SK-MEL-5 (cell line): Measurements from ENCODE around the gene CAP2. TPM values are rescaled to one million over a fixed set of nuclear protein-coding genes. Genes with fewer than 3 reads are reported as not detected.

Experiments
- DNase-seq: peaks from one replicate; pipeline ENCODE4 v3.0.0-alpha.2; 2016; ENCODE audit warnings: low read depth, low spot score
- in situ Hi-C: cut with HindIII; loops from 2 replicates; pipeline ENCODE4 v1.10.0; 2016; ENCODE audit warnings: low sequenced_read_pairs, high pct_unique_total_duplicates, low pct_unique_long_range_greater_than_20kb
- total RNA-seq: library from RNA; depleted of rRNA; stranded (reverse); fragments of >200 nt; shearing (Covaris generic); gene quantifications from 2 replicates; pipeline ENCODE4 v1.2.3, GENCODE V29; 2014

CAP2 gene
- total RNA-seq, 1 experiment from 2014 or later = 21.3 TPM

DNA sequence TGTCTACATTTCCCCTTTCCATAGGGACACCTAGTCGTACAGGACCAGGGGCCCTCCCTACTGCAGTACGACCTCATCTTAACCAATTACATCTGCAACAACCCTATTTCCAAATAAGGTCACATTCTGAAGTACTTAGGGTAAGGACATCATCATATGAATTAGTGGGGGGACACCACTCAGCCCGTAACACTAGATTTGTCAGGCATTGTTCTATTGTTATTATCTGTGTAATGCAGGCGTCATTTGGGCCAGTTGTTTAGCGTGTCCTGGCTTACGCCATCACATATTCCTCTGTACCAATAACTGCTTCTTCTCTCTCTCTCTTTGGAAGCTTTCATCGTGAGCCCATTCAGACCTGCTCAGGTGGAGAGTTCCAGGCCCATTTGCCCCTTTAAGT, 89.3 kb downstream of the CAP2 start:
- no peak for DNase-seq

DNA sequence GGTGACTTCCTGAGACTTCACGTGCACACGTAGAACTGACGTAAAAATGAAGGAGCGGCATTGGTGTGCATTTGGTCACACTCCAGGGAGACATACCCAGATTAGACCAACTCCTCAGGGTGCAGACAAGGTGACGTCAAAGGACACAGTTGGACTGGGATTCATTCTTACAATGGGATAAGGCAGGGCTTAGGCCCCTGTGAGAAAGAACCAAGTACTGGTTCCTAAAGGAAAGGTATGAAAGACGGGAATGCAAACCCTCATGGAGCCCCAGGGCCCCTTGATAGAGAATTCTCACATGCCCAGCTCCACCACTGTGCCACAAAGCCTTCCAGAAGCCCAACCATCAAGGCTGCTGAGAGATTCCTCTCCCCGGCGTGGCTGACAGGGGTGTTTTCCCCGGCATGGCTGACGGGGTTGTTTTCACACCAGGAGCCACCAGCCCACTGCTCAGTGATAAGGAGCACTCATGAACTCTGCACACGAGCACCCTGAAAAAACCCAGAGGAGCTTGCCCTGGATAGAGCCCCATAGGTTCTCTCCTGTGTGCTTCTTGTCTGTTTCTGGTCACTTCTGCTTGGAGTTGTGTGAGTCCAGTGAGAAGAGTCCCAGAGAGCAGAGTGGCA, 90.1 kb downstream of the CAP2 start:
- in situ Hi-C loops = no loop called here
- peak; percentile 86 for DNase-seq

More for the DNA sequence above, 89.3 kb downstream of the CAP2 start:
- in situ Hi-C loops = no loop called here

DNA sequence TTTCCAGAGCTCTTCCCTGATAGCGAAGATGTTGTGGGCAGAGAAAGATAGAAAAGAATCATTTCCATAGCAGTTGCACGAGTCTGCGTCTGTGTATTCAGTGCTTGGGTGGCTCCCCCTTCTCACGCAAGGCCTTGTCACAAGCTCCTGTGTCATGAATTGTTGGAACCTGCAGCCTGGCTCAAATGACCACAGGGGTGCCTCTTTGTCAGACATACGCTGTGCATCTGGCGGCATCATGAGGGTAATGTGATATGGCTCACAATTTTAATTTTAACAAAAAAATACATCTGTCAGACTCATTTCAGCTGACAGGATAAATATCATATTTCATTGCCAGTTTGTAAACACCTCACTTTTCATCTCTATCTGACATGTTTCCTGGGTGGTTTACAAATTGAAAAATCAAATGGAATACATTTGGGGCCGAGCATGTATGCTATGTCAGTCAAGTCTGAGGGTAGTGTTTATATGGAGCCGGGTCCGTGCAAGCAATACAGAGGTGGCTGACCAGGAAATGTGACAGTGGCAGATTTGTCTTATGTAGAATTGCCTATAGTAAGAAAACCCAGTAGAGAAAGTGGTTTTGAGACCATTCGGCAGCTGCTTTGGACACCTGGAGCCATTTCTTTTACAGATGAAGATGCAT, 90.9 kb downstream of the CAP2 start:
- peak; percentile 95 for DNase-seq
- in situ Hi-C loops = no loop called here

DNA sequence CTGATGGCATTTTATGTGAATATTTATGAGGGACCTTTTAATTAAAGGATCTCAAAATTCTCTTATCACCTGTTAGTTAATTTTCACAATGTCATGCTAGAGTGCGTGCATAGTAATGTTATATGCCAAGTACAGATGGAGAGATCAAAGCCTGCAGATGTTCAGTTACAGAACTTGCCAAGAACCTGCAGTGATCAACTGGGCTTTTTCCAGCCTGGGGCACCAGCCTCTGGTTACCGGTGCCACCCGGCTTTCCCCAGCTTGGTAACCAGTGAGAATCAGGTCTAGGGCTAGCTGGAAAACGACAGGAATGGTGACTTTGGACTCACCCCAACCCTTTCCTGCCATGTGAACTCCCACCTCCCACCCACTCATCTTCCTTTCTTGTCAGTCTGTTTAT, 91.8 kb downstream of the CAP2 start:
- no peak for DNase-seq
- in situ Hi-C loops = no loop called here

DNA sequence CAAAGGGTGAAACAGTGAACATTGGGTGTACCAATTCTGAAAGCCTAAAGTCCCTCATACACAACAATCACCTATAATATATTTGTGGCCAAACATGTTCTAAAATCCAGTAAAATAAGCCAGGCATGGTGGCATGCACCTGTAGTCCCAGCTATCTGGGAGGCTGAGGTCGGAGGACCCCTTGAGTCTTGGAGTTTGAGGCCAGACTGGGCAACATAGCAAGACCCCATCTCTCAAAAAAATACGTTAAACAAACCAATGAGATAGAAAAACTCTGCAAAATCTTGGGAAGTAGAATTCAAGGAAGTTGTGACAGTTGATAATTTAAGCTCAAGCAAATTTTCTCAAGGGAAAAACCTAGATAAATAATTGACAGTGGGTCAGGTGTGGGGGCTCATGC, 92.6 kb downstream of the CAP2 start:
- DNase-seq = no peak
- in situ Hi-C loops = no loop called here

DNA sequence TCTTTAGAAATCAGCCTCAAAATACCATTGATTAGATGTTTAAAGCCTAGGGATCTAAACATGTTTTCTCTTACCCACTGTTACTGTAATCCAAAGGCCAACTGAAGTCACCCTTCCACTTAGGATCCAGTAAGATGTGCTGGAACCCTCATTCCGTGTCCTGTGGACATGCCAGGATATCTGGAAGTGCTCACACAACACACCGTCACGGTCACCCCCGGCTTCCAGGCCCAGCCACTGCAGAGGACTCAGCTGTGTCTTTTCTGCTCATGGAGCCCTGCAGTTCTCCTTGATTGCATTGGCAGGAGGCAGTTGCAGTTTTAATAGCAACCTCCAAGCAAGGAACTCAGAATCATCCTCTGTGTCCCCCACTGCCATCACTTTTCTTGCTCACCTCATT, 93.3 kb downstream of the CAP2 start:
- DNase-seq = no peak
- in situ Hi-C loops = no loop called here

DNA sequence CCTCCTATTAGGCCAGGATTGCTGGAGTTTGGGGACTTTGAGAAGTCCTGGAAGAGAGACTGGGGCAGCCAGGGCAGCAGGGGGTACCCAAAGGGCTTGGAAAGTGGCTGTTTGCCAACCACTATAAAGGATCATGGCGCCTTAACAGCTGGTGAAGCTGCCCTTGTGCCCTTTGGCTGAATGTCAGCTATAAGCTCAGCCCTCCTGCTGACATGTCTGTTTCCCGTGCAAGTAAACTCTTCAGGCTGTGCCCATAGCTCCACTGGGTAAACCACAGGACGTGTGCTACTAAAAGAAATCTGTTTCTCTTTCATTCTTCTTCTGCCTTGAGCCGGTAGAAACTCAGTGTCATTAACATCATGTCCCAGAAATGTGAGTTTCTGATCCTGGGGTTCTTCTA, 97.3 kb downstream of the CAP2 start:
- no peak for DNase-seq
- in situ Hi-C loops = no loop called here

DNA sequence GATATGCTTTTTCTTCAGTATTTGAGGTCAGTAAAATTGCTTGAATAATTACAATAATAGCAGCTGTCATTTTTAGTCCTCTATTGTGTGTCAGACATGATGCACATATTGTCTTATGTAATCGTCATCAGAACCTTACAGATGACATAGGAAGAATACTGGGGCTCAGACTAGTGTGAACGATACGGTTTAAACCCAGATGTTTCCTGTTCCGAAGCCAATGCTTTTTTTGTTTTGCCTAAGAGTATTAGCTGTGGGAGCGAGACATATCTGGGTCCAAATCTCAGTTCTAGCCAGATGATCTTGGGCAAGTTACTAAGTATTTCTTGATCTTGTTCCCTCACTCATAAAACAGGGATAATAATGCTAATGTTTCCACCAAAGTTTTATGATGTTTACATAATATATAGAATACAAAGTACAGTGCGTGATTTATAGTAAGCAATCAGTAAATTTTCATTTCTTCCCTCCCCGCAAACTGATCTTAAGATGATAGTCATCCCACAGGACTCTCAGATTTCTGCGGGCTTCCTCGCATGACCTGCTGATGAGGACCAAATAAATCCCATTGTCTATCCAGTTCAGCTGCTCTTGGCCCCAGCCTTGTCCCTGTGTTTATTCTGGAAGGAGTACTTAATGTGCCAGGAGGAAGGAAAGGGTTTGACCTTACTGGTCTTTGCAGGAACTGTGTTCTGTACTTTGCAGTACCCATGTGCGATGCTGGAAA, 98.2 kb downstream of the CAP2 start:
- in situ Hi-C loops = no loop called here
- DNase-seq = no peak

DNA sequence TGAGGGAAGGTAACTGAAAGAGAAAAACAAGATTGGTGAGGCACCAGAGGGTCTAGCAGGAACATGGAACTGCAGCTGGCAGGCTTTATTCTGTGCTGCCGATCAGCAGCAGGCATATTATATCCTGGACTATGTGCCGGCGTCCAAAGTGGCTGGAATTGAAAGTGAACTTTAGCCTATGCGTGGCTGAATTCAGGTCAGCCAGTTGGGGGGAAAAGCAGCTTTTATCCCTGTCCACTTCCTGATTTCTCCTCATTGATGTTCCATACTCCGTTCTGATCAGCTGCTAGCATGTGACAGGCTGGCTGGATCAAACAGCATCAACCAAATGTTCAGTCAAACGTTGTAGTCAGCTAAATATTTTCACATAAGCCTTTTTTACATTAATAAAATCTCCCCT, 99.0 kb downstream of the CAP2 start:
- in situ Hi-C loops = no loop called here

DNA sequence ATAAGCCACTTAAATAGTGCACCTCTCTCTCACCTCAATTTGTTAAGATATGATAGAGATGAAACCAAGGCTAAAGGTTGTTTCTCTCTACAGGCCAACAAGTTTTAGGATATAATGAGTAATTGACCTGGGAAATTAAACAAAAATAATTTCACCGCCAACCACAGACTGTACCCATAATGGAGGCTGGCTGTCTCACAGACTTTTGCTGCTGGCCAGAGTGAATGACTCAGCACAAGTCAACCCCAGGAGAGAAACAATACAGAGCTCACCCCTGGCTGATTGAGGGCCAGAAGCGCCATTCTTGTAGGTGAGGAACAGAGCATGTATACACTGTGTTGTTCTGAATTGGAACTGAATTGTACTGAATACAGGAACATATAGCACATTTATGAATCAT, 99.9 kb downstream of the CAP2 start:
- DNase-seq = no peak
- in situ Hi-C loops = no loop called here

More for the DNA sequence above, 99.0 kb downstream of the CAP2 start:
- DNase-seq = no peak

DNA sequence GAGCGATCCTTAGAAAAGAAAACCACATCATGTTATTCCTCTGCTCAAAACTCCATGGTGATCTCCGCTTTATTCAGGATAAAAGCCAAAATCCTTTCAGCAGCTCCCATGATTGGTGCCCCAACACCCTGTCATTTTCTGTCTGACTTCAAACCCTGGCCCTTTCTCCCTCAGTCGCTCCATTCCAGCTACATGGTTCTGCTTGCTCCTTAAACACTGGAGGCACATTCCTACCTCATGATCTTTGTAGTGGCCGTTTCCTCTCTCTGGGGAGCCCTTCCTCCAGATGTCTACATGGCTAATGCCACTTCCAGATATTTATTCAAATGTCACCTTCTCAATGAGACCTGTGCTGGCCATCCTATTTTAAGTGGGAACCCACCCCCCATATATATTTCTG, 100.8 kb downstream of the CAP2 start:
- DNase-seq = no peak
- in situ Hi-C loops = no loop called here

DNA sequence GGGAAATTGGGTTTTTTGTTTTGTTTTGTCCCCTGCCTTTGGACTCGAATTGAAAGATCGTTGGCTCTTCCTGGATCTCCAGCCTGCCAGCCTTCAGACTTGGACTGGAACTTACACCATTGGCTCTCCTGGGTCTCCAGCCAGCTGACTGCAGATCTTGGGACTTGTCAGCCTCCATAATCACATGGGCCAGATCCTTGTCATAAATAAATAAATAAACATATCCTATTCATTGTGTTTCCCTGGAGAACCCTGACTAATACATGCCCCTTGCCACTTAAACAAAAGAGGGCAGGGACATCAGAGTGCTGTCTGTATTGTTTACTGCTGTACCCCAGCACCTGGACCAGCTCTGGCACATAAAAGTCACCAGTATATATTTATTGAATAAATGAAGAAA, 101.5 kb downstream of the CAP2 start:
- DNase-seq = no peak
- in situ Hi-C loops = no loop called here

DNA sequence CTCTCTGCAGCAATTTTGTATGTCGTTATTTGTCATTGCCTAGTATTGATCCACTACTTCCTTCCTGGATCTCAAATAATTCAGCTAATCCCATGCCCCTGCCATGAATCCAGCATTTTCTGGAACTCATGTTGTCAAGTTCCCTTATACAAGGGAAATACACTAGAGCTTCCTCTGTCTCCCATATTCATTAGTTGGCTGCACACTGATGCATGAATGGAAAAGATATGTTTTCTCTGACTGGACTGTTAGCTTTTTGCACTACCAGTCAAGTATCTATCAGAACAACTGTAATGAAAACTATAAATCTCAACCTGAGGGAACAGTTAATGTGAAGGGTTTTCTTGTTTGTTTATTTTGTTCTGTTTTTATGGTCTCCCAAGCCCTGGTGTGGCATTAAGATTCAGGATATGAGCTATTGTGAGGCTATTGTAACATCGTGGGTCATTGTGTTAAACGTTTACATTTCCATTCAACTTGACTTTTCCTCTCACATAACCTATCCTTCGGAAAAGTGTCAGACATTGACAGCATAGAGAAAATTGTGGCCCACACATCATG, 104.2 kb downstream of the CAP2 start:
- in situ Hi-C loops = no loop called here
- no peak for DNase-seq

DNA sequence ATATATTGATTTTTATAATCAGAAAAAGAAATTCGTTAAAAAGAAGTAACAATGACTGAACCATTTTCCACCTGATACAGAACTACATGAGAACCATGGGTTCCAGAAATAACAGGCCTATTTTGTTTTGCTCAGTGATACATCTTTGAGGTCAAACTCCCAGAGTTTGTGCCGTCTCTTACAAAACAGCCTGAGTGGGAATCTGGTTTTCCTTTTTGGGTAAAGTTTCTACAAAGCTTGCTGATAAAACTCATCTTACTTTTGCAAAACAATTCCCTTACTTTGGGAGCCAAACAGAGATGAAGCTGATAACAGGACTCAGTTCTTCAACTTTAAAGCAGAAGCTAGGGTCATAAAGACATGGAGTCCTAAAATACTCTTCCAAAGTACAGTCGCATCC, 108.0 kb downstream of the CAP2 start:
- no peak for DNase-seq
- in situ Hi-C loops = no loop called here

DNA sequence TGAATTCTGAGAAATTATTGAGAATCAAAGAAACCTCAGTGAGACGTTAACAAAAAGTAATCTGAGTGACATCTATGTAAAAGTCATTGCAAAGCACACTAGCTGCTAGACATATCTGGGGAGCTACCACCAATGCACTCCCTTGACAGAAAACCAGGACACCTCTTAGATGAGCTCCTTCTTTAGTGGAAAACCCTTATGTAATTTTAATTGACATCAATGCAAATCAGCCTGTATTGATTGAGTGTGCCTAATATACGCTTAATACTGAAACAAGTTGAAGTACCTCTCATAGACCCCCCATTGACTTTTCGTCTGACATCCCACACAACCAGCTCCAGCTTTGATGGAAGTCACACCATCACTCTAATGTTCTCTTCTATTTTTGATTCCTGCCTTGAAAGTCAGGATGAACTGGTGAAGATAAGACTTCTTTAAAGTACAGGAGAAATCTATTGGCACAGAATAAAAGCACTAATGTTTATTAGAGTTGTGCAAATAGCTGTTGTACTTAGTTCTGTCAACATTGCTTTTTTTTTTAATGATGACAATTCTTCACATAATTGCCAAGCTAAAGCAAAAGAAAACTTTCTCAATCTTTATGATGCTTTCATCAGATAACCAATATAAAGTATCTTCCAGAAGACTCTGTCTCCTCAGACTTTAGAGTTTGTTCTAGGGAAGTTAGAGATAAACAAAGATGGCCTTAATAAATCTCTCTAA, 108.7 kb downstream of the CAP2 start:
- in situ Hi-C loops = no loop called here
- no peak for DNase-seq

DNA sequence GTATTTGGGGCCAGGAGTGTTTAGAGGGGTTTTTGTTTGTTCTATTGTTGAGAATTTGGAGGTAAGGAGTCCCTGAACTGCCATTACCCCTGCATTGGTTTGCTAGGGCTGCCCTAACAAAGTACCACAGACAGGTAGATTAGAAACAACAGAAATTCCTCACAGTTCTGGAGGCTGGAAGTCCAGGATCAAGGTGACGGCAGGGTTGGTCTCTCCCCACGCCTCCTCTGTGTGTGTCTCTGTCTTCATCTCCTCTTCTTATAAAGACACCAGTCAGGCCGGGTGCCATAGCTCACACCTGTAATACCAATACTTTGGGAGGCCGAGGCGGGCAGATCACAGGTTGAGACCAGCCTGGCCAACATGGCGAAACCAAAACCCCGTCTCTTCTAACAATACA, 109.7 kb downstream of the CAP2 start:
- in situ Hi-C loops = no loop called here
- no peak for DNase-seq

DNA sequence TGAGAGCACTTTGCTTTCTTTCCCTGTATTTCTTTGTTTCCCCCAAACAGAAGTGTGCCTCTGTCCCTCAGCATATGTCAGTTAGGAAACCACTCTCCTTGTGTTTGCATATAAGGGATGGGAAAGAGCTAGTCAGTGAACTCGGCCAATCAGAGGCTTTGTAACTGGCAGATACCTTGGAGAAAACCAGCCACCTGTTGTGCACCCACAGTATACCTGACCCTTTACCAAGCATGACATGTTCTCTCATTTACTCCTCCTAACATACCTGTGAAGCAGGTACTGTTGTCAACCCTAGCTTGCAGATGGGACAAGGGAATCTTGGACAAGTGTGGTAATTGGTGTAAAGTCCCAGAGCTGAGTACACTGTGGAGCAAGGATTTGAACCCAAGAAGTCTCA, 110.6 kb downstream of the CAP2 start:
- in situ Hi-C loops = no loop called here
- DNase-seq = no peak

DNA sequence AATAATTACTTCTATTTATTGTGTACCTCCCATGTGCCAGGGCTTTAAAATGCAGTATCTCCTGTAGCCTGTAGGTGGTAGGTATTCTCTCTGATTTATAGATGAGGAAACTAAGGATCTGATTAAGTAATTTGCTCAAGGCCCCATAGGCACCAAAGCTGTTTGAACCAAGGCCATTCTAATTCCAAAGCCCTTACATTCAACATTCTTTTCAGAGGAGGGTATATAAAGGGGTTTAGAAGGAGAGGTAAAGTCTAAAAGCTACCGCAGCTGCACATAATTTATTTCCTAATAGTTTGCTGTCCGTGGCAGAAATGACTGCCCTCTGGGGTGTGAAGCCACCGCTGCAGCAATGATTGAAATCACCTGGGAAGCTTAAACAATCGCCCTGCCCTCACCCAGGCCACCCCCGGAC, 111.7 kb downstream of the CAP2 start:
- in situ Hi-C loops = no loop called here
- peak; percentile 67 for DNase-seq
